NCI-H524 treated with DMSO at 0.1 percent for 48 hours (cell line): ENCODE measurements around the gene SUN2.

Experiments used
- DNase-seq: peaks from one replicate; lab custom pipeline; 2025; lab: John Stamatoyannopoulos, UW

The SUN2 gene

DNA sequence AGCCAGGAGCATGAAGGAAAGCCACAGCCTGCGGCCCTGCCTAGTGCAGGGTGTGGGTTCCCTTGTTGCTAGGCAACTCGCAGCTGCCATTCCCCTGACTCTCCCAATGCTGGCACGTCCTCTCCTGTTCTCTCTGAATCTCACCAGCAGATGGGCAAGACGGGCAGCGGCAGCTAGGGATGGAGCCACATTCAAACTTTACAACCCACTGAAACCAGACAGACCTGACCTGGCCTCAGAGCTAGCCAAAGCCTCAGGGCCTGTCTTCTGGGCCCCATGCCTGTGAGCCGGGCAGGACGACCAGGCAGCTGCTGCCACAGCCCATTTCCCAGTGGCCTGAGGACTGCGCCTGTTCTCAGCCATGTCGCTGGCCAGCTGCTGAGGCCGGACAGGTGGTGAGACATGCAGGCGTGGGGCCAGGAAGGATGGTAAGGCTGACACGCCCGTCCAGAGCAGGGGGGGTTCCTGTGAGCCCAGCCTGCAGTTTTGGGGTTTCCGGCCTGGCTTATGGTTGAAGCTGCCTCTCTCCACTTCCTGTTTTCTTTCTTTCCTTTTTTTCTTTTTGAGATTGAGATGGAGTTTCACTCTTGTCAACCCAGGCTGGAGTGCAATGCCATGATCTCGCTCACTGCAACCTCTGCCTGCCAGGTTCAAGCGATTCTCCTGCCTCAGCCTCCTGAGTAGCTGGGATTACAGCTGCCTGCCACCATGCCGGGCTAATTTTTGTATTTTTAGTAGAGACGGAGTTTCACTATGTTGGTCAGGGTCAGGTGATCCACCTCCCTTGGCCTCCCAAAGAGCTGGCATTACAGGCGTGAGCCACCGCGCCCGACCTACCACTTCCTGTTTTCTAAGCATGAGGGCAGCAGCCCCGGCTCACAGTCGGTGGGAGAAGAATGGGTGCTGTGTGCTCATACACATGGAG lies 4.1 kb downstream of the SUN2 start:
- DNase-seq, result no peak

DNA sequence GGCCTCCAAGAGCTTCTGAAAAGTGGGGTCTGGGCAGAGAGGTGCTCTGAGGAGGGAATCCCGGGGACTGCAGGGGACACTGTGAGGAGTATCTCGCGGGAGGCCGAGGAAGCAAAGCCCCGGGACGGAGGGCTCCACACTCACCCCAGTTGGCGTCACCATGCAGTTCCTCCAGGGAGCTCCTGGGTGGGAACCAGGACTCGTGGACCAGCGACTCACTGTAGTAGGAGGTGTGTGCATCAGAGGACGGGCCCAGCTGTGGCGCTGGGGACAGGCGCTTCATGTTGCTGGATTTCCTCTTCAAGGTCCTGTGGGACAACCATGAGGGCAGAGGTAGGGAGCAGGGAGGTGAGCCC lies 4.8 kb downstream of the SUN2 start:
- DNase-seq, result no peak

DNA sequence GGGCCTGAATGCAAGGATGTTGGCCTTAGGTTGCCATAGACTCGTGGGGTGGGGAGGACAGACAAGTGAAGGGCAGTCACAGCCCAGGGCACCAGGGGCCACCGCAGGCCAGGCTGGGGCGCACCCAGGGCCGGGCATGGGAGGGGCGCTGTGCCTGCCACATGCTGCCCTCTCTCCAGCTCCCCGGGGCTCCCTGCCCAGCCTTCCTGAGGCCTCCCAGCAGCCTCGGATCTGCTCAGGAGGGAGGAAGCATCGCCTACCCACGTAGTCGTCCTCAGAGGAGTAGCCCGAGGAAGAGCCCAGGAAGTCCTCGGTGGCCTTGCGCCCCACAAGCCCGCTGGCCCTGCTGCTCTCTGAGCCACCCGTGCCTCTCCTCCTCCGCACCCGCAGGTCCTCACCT lies 5.2 kb downstream of the SUN2 start:
- DNase-seq, result no peak

DNA sequence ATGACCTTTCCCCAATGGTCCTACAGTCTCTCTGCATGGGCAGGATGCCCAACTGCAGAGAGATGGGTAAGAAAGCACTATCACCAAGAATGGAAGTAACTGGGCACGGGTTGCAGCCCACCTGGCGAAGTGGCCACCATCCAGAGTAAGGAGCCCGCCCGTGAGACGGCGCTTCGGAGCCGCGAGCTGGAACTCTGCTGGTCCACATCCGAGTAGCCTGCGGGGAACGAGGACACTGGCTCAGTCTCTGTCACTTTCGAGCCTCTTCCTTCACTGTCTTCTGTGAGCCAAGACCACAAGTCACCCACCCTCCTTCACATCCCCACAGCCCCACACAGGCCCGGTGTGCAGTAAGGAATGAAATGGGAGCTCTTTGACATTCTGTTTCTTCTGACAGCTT lies 5.7 kb downstream of the SUN2 start:
- no peak for DNase-seq

DNA sequence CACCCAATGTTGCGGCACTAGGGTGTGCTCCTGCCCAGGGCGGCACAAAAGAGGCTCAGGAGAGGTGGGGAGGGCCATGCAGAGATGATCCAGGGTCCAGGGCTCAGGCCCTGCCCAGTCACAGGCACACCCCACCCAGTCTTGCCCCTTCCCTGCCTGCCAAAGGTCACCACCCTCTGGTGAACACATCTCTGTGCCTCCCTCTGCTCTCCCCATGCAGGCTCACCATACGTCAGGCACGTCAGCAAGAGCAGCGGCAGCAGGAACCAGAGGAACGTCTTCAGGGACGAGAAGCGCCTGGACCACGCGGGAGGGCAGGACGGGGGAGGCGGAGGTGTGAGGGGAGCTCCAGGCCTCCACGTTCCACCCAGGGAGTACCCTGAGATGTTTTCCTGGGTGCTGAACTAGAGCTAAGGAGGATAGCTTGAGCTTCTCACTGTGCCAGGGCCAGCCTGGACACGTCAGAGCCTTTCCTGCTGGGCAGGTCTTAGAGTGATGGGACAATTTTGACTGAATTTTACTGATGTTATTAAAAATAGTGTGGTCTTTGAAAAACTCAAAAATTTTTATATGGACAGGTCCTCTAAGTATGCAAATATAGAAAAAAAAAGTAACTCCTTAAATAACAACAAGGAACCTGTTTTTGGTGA lies 7.2 kb downstream of the SUN2 start:
- no peak for DNase-seq

DNA sequence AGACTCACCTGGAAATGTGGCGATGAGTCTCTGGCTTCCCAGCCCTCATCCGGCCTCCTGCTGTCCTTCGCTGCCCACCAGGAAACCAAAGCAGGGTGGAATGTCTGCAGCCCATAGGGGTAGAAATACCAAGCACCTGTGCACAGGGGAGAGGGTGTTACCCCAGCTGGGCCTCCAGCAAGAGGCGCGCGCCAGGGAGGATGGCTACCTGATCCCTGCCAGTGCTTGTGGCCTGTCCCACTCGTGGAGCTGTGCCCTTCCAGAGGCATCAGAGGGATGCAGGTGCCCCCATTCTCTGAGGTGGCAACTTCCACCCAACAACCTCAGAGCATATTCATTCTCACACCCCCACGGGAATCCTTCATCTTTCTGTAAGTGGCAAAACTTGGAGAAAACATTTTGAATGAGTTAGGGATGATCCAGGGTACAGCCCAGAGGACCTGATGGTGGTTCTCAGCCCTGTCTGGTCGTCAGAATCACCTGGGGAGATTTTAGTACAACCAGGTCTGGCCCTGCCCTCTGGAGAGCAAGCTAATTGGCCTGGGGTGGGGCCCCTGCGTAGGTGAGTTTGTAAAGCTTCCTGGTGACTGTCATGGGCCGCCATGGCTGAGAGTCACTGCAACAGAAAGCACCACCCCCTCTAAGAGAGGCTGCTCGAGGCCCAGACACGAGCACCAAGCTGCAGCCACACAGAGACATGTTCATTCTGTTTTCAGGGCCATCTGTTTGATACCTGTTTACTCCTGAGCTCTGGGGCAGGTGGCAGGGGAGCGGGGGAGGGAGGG lies 9.9 kb downstream of the SUN2 start:
- no peak for DNase-seq

DNA sequence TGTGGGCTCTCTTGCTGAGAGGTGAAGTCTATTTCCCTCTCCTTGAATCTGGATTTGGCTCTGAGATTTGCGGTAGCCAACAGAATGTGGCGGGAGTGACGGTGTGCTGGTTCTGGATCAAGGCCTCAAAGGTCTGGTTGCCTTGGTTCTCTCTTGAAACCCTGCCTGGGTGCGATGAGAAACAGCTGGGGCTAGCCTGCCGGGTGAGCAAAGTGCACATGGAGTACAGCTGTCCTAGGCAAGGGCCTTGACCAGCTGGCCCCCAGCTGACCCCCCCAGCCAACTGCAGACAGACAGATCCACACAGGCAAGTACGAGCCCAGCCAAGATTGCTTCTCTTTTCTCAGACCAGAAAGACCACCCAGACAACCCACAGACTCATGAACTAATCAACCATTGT lies 10.8 kb downstream of the SUN2 start:
- no peak for DNase-seq

DNA sequence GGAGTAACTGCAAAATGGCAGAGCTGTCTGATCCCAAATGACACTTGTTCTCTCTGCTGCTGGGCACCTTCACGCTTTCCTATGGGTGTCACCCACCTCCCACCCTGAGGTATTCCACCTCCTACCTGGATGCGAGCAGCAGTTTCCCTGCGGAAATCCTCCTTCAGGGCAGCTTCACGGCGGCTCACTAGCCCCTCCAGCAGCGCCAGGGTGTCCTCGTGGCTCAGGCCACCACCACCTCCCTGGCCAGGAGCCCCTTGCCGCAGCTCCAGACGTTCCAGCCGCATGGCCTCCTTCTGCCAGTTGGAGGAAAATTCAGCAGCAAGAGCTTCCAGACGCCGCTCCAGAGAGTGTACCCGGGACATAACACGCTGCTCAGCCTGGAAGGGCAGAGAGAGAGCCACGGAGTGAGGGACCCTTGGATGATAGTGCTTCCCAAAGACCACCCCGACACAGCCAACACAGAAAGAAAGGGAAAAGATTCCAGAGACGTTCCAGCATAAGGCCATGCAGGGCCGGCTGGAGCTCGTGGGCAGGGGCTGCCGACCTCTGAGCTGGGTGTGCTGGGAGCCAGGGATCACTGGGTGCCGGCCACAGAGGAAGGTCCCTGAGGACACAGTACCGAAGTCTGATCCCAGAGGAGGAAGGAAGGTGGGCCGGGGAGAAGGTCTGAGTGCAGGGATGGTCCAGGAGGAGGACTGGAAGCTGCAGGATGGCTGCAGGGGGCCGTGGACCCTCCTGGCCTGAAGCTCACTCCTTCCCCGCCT lies 13.4 kb downstream of the SUN2 start:
- DNase-seq, result no peak

DNA sequence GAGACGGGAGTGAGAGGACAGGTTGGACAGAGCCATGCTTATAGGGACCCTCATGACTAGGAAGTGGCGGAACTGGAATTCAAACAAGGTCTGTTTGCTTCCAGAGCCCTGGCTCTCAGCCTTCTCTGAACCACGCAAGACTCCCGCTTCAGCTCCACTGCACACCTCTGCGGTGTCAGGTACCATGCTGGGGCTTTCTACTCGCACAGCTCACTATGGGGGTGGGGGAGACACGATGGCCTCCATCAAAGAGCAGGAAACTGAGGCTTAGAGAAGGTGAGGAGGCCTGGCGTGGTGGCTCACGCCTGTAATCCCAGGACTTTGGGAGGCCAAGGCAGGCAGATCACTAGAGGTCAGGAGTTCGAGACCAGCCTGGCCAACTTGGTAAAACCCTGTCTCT lies 14.2 kb downstream of the SUN2 start:
- DNase-seq, result no peak

DNA sequence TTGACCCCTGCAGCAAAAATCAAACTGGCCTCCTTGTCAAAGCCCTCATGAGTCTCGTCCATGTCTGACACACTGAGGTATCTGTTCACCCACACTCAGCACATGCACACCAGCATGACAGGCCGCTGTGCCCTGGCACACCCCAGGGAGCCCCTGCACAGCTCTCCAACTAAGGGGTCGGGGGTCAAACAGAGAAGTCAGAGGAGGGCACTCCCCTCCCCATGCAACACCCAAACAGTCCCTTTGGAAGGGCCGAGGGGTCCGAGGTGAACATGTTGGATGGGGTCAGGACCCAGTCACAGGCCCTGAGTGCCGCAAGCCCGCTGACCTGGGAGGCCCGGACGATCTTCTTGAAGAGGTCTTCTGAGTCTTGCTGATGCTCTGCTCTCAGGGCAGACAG lies 14.6 kb downstream of the SUN2 start:
- DNase-seq, result no peak

DNA sequence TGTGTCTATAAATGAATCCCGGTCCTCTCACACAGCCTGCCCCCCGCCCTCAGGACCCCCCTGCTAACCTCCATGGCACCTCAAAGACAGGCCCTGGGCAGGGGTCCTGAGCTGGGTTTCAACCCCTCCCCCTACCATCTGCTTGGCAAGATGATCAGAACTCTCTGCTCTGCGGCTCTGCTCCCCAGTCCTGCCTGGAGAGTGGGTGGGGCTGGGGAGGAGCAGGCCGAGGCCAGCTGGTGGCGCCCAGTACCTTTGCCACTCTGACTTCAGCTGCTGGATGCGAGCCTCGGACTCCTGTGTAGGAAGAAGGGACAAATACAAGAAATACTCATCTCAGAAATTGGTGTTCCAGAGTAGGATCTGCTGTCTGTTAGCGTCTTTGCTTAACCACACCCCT lies 15.0 kb downstream of the SUN2 start:
- DNase-seq, result no peak

DNA sequence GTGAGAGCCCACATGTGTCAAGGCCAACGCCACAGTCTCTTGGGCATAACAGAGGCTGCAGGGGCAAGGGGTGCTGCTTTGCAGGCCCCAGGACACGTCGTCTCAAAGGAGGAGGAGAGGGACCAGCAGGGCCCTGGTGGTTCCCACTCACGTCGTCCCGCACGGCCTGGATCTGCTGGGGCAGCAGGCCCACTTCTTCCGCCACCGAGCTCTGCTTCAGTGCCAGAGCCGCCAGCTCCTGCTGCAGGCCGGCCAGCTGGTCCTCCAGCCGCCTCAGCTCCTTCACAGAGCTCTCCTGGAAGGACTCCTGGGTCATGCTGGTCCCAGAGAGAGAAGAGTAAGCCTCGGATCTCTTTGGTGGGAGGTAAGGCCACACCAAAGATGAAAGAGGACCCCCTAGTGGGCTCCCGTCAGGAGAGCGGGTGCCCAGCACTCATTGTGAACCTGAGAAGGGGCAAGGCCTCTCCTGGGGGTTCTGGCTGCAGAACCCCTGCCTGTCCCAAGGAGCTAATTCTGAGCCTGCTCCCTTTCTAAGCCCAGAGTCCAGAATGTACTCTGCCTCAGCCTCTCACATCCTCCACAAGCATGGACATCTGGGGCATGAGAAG lies 15.6 kb downstream of the SUN2 start:
- DNase-seq, result no peak

DNA sequence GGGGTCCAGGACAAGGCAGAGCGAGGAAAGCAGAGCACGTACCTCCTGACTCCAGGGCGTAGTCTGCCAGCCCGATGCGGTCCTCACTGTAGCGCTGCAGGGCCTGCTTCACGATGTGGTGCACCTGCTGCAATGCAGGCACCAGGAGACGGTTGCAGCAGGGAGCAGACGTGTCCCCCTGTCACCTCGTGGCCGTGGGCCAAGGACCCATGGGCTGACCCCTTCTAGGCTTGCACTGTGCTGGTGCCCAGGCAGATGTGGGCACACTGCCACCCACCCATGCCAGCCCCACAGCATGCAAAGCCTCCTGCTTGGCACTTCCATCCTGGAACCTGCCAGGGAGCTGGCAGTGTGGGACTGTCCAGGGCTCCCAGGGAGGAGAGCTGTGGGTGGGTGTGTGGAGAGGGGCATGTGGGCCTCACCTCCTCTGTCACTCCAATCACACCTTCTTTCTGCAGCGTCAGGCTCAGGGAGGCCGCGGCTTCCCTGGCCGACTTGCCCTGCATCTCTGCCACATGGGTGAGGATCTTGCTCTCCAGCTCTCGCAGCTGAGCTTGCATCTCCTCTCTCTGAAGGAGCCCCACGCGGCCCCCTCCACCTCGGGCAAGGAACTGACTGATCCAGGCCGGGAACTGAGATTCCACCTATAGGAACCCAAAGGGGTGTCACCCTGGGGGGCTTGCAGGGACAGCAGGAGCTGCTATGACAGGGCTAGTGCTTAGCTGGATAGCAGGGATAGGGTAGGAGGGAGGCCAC lies 16.3 kb downstream of the SUN2 start:
- DNase-seq, result no peak

DNA sequence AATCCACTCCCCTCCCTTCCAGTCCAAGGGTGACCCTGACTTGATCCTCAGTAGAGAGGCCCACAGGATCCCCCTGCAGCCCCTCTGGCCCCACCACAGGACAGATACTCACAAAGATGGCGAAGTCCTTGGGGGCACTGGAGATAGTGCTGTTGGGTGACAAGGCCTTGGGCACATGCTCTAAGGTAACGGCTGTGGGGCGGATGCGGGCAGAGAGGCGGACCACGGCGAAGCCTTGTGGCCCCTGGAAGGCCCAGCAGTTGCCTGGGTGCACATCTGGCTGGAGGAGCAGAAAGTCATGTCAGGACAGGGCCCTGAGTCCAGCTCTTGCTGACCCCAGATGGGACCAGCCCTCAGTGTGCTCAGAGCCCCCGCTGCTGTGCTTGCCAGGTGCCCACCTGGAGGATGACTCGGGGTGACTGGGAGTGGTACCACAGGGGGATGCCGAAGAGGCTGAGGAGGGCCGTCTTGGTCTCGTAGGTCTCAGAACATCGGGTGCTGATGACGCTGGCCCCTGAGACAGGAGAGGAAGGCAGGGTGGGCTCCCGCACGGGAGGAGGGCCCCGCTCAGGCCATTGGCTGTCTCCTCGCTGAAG lies 17.2 kb downstream of the SUN2 start:
- DNase-seq, result no peak

DNA sequence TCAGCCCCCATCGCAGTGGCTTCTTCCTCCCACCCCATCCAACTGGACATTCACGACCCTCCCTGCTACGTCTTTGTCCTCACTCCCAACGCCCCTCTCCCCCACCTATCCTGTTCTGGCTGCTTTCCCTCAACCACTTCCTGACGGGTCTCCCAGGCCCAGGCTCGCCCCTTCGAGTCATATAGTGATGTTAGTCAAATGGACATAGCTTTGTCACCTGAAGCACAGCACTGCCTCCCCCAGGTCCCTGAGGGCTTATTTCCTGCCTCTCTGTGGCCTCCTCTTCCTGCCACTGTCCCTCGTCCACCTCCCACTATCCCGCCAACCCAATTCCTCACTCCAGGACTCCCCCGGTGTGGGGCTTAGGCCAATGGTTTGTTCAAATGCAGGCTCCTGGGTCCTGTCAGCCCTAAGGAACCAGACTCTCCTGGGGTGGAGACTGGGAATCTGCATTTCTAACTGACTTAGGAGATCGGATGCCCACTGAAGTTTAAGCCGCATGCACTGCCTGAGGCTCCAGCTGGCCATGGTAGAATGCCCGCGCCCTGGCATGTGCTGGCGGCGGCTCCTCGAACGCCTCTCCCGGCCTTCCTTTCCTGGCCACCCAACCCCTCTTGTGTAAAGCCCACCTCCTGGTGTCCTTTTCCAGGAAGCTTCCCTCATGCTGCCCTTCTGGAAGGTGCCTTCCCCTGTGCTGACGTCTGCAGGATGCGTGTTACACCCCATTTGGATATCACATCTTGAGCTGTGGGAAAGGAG lies 18.3 kb downstream of the SUN2 start:
- no peak for DNase-seq

DNA sequence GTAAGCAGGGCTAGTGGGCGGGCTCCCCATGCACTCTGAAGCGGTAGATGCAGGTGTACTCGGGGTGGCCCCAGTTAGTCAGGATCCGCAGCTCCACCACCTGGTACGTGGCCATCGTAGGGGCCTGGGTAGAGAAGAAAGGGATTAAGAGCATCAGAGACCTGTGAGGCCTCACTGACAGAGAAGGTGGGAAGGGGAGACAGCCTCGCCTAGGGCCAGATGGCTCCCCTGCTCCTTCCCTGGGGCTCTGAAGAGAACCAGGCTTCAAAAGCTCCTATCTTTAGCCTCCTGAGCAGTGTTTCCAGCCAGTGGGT lies 19.6 kb downstream of the SUN2 start:
- DNase-seq, result no peak

DNA sequence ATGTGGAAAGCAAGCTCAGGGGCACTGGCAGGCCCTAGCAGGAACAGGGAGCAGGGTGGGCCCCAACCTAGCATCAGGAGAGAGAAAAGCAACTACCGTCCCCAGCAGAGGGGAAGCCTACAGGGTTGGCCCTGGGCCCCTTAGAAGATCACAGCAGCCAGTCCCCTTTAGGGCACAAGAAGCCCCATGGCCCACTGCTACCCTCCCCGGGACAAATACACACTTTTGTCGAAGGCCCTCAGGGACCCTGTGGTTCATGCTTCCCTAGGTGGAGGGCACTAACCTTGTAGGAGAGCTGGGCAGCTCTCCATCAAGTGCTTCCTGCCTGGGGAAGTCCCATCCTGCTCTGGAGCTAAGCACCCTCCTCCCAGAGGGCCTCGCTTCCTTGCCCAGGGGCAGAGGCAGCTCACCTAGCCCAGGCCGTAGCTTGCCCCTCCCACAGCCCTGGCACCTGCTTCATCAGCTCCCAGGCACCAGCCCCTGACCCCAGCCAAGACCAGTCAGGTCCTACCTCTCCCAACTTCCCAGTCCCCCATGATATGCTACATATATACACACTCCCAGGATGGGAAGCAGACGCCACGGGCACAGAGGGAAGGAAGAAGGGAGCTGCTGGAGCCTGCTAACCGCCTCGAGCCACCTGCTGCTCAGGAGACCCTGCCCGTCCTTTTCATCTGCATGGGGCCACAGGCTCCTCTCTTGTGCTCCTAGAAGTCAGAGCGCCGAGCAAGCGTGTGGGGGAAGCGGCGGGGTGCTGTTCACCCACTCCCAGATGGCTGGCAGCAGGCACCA lies 20.1 kb downstream of the SUN2 start:
- no peak for DNase-seq

DNA sequence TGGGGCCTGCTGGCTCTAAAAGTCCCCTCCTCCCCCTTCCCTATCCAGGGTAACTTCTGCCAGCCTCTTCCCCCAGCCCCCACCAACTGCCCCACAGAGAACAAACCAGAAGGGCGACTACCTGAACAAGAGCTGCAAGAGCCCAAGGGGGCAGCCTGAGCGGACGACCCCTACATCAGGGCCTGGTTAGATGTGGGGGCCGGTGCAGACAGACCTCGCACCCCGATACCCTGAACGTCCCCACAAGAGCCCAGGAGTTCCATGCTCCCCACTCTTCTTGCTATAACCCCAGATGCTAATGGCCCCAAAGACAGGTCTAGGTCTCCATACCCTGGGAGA lies 20.7 kb downstream of the SUN2 start:
- no peak for DNase-seq

DNA sequence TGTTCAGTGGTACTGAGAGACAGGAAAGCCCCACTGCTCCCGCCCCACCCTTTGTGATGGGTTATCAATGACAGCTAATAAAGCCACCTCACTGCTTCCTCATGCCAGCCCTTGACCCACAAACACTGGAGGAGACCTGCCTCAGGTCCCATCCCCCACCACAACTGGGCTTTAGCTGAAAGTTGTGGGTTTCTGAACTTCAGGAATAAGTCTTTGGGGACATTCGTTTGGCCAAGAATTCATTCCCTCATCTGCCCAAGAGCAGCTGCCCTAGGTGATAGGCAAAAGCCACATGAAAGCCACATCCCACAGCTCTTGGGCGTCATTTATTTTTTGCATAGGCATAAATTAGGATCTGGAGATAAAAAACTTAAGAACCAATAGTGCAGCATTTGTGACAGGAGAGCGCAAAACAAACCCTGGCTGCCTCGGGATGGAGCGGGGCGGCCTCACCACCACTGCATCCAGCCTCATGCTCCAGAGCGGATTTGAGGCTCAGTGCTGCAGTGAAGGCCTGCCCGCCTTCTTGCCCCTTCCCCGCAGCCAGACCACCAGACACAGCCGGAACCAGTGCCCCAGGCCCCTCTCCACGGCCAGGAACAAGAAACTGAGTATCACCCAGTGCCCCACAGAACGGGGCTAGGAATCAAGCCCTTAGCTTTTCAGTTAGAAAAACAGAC lies 21.2 kb downstream of the SUN2 start:
- no peak for DNase-seq
